ENCODE results near the gene ERI3. TPM values are rescaled to one million over a fixed set of nuclear protein-coding genes. Genes with fewer than 3 reads are reported as not detected.

ERI3 gene
- total RNA-seq, 1 donor from 2014 or later = 72.1 TPM

DNA sequence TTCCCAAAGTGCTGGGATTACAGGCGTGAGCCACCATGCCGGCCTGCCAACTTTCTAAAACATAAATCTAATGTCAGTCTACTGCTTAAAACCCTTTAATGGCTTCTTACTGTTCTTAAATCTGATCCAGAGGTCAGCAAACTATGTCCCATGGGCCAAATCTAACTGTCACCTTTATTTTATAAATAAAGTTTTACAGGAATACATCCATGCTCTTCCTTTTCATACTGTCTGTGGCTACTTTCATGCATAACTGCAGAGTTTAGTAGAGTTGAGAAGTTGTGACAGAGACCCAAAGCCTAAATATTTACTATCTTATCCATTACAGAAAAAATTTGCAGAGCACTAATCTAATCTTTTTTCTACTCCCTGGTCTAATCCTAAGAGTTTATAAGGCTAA is 3.8 kb downstream of the ERI3 start:
- no peak for DNase-seq (ENCODE audit: low read depth)

DNA sequence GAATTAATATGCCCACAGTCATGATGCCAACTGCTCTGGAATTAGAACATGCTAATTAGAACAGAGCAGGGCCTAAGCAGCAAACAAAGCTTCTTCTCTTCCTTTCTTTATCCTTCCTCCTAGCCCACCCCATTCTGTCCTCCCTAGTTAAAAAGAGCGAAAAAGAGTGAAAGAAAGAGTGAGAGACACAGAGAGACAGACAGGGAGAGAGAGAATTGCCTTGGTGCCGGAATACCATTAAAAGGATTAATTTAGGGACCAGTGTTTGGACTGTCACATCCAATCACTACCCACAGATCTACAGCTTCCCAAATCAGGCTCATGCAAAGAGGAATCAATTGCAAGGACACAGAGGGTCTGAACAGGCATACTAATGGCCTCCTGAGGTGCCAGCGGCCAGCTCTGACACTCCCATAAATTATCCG is 7.0 kb downstream of the ERI3 start:
- no peak for DNase-seq (ENCODE audit: low read depth)

DNA sequence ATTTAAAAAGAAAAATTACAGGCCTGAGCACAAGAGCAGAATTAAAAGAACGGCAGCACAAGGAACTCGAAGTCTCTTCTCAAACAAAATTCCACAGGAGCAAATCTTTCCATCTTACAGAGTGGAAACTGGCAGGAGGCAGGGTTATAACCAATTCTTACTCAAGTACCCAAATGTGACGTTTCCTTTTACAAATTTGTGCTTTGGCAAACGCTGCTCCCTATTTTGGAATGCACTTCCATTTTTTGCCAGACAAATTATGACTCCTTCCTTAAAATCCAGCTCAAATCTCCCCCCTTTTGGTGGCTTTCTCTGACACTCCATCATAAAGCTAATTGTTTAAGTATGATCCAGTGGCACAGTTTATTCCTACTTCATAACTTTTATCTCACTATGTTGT is 7.8 kb downstream of the ERI3 start:
- no peak for DNase-seq (ENCODE audit: low read depth)

DNA sequence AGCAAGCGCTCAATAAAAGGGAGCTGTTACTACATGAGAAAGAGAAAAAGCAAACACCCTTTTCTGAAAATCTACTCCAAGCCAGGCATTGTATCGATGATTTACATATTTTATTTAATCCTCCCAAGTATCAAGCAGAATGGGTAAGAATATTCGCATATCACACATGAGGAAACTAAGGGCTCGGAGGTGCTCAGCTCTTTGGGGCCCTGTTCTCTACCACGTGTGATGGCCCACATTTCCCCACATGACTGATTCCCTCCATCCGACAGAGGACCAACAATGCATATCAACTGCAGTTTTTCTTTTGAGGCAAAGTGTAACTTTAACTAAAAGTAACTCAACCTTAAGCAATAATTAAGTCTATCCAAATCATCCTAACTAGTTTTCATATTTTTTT is 8.2 kb downstream of the ERI3 start:
- DNase-seq (ENCODE audit: low read depth) = no peak

DNA sequence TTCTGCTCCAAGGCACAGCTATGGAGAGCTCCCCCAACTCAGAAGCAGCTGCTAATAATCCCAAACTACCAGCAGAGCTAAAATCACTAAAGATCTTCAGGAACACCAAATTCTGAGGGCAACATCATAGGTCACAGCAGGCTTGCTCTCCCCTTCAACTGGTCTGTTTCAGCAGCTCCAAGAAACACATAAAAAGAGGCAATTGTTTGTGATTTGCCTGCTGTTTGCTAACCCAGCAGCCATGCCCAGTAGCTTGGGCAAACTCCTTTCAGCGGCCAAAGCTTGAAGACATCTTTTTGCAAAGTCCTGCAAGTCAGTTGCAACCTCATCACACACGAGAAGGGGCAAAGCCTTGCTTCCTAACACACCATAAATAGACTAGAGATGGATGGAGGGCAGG is 8.9 kb downstream of the ERI3 start:
- DNase-seq (ENCODE audit: low read depth) = peak; percentile 38

DNA sequence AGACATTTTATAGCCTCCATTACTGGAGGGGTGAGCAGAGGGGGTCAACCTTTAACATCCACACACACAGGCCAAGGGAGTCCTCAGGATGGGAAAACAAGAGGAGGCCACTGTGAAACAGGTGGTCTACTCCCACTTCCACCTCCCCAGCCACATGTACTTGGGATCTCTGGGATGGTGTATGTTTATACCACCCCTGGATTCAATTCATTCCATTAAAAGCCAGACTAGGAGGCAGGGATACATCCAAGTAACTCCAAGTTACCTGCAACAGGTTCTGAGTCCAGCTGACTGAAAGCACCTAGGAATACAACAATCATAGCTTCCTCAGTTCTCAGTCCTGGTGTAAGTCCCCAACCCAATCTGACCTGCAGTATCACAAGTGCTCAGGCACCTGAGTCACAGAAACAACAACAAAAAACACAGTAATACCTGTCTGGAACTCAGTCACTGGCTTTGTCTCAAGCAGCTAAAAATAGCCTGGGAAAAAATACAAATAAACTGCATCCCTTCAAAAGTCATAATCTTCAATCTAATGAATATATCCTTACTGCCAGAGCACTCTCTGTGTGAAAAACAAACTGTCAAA is 9.8 kb downstream of the ERI3 start:
- DNase-seq (ENCODE audit: low read depth) = no peak

DNA sequence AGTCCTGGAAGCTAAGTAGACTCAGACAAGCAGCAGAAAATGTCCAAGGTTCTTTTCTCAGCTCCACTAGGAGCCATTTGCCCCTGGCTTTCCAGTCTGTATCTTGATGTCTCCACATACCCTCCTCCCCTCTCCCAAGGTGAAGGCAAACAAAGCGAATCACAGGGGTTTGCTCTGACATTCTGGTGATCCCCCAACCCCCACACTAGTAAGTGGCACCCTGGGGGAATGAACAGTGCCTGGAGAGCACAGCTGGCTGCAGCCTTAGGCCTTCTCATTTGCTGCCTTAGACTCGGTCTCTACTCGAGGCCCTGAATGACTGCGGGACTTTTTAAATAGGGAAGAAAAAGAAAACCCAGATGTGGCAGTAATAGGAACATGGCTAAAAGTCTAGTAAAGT is 15.3 kb downstream of the ERI3 start:
- DNase-seq (ENCODE audit: low read depth) = no peak

DNA sequence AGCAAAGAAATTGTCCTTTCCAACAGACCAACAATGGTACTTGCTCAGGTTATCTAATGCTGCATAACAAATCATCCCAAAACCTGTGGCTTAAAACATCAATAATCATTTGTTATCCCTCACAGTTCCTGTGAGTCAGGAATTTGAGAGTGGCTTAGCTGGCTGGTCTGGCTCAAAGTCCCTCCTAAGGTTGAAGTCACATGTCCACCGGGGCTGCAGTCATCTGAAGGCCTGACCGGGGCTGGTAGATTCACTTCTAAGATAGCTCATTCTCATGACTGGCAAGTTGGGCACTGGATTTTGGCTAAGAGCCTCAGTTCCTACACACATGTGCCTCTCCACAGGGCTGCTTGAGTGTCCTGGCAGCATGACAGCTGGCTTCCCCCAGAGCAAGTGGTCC is 16.9 kb downstream of the ERI3 start:
- DNase-seq (ENCODE audit: low read depth) = no peak

DNA sequence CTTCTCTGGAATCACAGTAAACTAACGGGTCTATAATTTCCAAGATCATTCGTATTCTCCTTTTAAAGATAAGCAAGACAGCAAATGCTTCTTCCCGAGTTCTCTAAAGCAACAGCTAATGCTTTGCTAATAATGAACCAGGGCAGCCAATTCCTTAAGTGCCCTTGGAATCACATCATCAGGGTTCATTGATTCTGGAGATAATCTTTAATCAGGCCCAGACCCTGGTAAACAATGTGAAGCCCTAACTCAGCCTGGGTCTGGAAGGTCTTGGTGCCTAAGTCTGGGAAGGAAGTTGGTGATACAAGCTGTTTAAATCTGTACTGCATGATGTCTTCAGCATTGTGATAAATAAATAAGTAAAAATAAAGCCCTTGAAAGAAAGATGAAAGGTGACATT is 18.4 kb downstream of the ERI3 start:
- no peak for DNase-seq (ENCODE audit: low read depth)

DNA sequence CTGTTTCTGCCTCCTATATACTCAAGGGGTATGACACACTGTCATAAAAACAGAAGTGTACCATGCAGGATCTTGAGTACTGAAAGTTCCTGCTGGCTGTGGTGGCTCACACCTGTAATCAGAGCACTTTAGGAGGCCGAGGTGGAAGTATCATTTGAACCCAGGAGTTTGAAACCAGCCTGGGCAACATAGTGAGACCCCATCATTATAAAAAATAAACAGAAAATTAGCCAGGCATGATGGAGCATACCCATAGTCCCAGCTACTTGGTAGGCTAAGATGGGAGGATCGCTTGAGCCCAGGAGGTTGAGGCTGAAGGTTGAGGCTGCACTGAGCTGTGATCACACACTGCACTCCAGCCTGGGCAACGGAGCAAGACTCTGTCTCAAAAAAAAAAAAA is 20.1 kb downstream of the ERI3 start:
- DNase-seq (ENCODE audit: low read depth) = no peak

DNA sequence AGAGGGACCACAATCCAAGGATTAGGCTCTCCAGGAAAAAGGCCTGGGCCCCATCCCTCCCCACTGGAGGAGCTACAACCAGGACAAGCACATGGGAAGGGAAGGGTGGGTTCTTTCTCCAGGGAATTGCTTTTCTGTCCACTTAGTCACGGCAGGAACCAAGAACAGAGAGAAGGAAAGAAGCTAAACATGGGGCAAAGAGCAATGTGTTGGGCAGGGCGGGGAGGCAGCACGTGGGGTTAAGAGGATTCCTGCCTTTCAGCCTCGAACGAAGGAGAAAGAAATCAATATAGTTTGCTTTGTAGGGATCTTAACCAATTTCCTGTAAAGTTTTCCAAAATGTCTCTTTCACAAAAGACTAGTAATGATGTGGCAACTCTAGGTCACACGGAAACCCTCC is 21.7 kb downstream of the ERI3 start:
- DNase-seq (ENCODE audit: low read depth) = no peak

DNA sequence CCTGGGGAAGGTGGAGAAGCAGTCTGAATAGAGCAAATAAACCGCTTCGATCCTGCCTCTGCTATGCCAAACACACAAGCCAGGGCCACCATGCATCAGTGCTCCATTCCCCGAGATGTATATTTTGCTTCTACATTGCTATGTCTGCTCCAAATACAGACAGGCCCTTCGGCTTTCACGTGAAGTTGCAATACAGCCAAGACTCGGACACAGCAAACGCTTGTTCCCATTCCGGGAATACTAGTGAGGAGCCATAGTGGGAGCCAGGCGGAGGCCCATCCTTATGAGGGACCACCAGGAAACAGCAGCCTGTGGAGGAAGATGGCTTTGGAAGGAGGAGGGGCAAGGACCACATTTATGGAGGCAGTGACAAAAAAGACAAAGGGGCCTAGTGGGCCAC is 22.6 kb downstream of the ERI3 start:
- DNase-seq (ENCODE audit: low read depth) = no peak

DNA sequence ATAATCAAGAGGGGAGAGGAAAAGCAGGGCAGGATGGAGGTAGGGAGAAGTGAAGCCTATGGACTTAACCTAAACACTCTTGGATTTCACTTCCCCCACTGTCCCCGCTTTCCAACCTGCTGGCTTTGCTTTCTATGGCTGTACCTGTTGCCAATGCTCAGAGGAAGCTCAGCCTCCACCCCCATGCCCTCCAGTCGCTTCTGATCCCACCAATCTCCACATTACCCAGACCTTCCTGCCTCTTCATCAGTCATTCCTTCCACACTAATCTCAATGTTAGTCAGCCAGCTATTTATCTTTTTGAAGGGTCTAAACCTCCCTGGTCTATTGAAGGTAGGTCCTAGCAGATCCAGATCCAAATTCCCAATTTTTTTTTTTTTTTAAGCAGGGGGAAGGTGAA is 24.1 kb downstream of the ERI3 start:
- no peak for DNase-seq (ENCODE audit: low read depth)

DNA sequence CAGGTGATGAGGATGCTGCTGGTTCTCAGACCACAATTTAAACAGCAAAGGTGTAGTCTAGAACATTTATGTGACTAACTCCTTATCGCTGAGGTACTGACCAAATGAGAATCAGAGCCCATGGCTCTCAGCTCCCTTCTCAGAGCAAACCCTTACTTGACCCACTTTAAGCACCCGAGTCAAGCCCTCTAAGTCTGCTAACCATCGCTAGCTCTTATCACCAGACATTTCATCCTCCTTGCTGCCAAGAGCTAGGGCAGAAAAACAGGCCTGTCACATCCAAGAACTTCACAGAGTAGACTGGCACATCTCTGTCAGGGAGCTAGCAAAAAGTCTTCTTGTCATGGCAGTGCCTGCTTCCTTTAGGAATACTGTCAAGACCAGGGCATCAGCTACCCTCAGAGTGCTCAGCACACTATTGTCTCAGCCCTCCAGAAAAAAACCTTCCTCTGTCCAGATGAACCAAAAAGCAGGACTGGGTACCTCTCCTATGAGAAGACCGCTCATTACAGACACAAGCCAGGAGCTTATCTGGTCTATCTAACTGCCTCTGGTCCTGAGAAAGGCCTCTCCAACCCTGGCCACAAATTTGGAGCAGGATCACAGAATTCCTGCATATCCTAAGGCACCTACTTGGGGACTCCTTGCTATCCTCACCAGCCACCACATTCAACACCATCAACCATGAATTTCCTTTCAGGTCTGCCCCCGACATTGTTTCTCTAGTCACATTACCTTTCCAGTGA is 26.2 kb downstream of the ERI3 start:
- DNase-seq (ENCODE audit: low read depth) = no peak

DNA sequence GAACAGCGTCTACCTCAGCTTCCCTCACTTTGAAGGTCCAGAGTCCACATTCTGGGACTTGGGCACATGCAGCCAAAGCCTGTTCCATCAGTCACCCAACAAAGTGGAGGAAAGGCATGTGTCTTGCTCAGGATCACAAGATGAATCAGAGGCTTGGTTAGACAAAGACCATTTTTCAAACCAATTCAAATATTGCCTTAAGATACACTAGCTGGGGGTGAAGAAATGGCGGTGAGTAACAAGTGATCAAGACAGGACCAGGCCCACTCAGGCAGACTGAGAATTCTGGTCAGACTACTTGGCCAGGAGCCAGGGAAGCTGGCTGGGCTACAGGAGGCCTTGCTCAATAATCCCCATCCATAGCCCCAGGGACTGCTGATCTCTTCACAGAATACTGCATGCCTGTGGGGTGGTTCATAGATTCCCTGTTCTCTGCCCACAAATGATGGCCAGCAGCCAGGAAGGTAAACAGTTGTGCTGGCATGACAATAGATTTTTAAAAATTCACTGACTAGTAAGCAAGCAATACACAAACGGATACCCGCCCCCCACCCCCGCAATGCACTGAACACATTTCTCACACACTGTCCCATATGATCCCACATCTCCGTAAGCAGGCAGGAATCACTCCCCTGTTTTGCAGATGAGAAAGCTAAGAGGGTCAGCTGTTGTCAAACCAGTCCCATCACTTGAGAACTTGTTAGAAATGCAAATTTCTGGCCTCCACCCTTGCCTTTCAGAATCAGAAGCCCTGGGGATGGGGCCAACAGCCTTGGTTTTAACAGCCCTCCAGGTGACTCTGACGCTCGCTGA is 27.2 kb downstream of the ERI3 start:
- DNase-seq (ENCODE audit: low read depth) = peak; percentile 98

DNA sequence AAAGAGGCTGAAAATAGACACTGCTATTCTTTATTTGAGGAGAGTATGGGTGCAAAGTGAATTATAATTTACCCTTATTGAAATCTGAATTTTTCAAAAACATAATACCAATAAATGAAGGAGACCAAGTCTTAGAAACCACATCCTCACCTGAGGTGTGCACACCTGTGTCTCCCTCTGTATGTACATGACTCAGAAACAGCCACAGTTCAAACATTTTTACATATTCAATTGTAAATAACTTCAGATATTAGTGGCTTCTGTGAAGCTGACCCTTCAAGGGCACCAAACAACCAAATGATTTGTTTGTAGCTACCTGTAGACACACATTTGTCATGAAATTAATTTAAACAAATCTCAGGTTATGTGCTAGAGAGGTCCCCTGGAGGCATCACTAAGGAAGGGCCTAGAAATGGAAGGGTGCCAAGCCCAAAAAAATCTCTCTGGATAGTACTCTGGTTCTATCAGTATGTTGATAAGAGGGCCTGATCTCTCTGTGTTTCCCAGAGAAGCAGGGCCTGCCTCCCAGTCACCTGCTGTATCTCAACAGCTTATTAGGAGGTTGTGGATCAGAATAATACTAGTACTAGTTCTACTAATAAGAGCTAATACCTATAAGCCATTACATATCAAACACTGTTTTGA is 28.1 kb downstream of the ERI3 start:
- DNase-seq (ENCODE audit: low read depth) = no peak

DNA sequence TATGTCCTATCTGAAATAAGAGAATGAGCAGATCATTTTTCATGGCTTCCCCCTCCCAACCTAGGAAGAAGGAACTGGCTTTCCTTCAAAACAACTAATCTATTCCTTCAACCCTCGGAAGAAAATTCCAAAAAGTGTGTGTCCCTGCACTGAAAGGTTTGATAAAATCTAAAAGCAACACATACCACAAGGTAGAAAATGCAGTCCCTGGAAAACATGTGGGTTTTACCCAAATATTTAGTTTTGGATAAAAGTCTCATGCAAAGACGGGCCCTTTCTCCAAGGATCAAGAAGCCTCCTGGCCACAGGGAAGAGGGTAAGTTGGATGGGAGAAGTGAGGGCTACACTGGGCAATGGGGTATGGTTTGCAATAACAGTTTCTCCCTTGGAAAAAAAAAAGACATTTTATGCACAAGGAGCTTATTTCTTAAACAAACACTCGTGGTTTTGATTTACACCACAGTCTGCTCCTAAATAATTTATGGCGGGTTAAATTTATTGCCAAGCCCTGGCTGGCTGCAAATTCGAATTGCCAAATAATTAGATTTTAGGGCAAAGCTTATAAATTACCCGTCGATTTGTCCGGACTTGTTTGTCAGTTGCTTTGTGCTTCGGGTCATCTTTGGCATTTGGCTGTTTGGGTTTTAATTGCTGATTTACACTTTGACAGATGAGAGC is 28.9 kb downstream of the ERI3 start:
- DNase-seq (ENCODE audit: low read depth) = no peak

DNA sequence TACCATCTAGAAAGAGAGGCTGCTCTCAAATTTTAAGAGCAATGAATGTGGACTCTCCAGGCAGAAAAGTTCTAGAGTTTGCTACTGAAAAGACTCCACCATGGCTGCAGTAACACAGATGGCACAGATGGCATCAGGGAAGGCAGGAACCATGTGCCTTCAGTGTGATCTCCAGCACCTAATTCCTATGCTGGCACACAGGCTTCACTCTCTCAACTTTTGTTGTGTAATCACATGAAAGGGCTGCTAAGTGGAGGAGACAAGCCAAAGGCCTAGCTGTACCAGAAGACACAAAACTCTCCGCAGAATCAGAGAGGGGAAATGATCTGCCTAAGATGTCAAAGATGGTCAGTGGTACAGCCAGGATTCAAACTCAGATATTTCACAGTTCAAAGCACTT is 31.1 kb downstream of the ERI3 start:
- DNase-seq (ENCODE audit: low read depth) = no peak

DNA sequence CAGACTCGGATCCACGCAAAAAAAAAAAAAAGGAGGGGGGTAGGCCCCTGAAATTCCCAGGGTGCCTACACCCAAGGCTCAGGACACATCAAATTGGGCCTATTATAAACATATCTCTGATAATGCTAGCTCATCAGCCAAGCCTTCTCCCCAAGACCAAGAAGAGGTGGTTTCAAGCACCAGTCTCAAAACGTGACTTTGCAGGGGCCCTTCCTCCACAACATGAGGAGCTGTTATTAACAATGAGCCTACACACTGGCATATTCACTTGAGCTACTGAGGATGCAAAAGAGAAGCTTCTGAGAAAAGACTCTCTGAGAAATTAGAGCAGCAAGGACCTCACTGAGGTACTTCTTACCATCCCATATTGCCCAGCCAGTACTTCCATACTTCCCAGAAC is 32.7 kb downstream of the ERI3 start:
- DNase-seq (ENCODE audit: low read depth) = no peak

DNA sequence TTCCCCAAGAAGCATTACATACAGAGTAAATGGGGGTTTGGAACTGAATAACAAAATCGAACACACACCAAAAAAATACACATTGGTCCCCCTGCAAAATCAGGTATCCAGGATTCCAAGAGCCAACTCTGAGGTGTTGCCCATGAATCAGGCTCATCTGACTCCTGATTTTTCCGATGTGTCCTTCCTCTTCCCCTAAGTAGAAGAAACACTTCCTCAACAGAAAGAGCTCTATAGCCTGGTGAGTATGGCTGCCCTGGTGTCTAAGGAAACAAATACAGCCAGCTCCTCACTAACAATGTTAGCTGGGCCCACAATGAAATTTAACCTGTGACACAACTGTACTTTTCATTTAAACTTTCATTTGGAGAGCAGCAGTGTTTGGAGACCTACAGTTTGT is 33.6 kb downstream of the ERI3 start:
- no peak for DNase-seq (ENCODE audit: low read depth)
